ENCODE results near the gene HNRNPH2.

DNA sequence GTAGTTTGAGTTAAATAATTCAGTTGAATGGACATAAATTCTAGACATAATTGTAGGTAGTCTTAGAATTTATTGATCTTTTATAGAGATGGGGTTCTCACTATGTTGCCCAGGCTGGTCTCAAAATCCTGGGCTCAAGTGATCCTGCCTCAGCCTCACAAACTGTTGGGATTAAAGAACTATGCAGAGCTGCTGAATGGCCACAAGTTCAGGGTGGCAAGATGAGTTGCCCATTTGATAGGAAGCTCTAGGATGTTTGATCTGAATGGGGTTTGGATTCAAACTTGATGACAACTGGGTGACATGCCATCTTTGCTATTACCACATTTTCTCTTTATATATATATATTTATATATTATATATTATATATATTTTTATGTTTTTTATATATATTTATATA is 13.7 kb upstream of the HNRNPH2 start:
- TF ChIP-seq, protein P1, sequence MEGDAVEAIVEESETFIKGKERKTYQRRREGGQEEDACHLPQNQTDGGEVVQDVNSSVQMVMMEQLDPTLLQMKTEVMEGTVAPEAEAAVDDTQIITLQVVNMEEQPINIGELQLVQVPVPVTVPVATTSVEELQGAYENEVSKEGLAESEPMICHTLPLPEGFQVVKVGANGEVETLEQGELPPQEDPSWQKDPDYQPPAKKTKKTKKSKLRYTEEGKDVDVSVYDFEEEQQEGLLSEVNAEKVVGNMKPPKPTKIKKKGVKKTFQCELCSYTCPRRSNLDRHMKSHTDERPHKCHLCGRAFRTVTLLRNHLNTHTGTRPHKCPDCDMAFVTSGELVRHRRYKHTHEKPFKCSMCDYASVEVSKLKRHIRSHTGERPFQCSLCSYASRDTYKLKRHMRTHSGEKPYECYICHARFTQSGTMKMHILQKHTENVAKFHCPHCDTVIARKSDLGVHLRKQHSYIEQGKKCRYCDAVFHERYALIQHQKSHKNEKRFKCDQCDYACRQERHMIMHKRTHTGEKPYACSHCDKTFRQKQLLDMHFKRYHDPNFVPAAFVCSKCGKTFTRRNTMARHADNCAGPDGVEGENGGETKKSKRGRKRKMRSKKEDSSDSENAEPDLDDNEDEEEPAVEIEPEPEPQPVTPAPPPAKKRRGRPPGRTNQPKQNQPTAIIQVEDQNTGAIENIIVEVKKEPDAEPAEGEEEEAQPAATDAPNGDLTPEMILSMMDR (IDR thresholded peaks at IDR 0.05) = no peak
- TF ChIP-seq EP300 (IDR thresholded peaks at IDR 0.05) = no peak
- TF ChIP-seq POLR2AphosphoS5 (IDR thresholded peaks at IDR 0.05) = no peak

Measured in stomach (tissue), 4 donors.